HG03439 (cell line): ENCODE results near the gene GFM1.
"Not testable (repeated sequence)": the region's sequence is repeated elsewhere in the genome, so short reads cannot be mapped to it uniquely, and the experiment has no call there.

Source experiments
- ATAC-seq: cut with Tn5 transposase; IDR thresholded peaks from one replicate; pipeline ENCODE4 v1.9.1; 2021; ENCODE audit warnings: mild to moderate bottlenecking, moderate library complexity; ENCODE audit not compliant: unreplicated experiment

The GFM1 gene

GRCh38 chr3:158672215-158673176, 28.2 kb downstream of the GFM1 start, which contains the start of gene LXN:
Gene LXN, minus strand, starts transcription at chr3:158672648. Its CDS starts 170 bp downstream, at chr3:158672478.
- ATAC-seq, result peak; percentile 99

- no peak for ATAC-seq
Observed at GRCh38 chr3:158678687-158679086, 34.4 kb downstream of the GFM1 start.

- no peak for ATAC-seq
Observed at GRCh38 chr3:158679547-158680000, 35.2 kb downstream of the GFM1 start.

- ATAC-seq, result no peak
Observed at GRCh38 chr3:158680861-158681260, 36.5 kb downstream of the GFM1 start.

GRCh38 chr3:158683230-158683962, 39.1 kb downstream of the GFM1 start:
- ATAC-seq, result no peak

GRCh38 chr3:158685159-158685558, 40.8 kb downstream of the GFM1 start:
- ATAC-seq, result no peak

GRCh38 chr3:158693866-158694456, 49.6 kb downstream of the GFM1 start:
- ATAC-seq, result not testable (repeated sequence)

- ATAC-seq, result no peak
Observed at GRCh38 chr3:158696618-158697017, 52.3 kb downstream of the GFM1 start.

- no peak for ATAC-seq
Observed at GRCh38 chr3:158700559-158700958, 56.2 kb downstream of the GFM1 start.

GRCh38 chr3:158701420-158702065, 57.2 kb downstream of the GFM1 start:
- no peak for ATAC-seq

GRCh38 chr3:158702815-158703481, 58.6 kb downstream of the GFM1 start:
- no peak for ATAC-seq

- no peak for ATAC-seq
Observed at GRCh38 chr3:158703566-158703965, 59.2 kb downstream of the GFM1 start.

- no peak for ATAC-seq
Observed at GRCh38 chr3:158709666-158710083, 65.3 kb downstream of the GFM1 start.

GRCh38 chr3:158710601-158711000, 66.3 kb downstream of the GFM1 start:
- no peak for ATAC-seq

- ATAC-seq, result no peak
Observed at GRCh38 chr3:158711886-158712285, 67.6 kb downstream of the GFM1 start.

GRCh38 chr3:158712443-158712842, 68.1 kb downstream of the GFM1 start:
- ATAC-seq, result no peak

GRCh38 chr3:158713094-158713499, 68.8 kb downstream of the GFM1 start:
- no peak for ATAC-seq

GRCh38 chr3:158717576-158717975, 73.2 kb downstream of the GFM1 start:
- no peak for ATAC-seq

- no peak for ATAC-seq
Observed at GRCh38 chr3:158718490-158719170, 74.3 kb downstream of the GFM1 start.

GRCh38 chr3:158722108-158722507, 77.8 kb downstream of the GFM1 start:
- no peak for ATAC-seq
